ENCODE data around the gene SSTR5.

SSTR5 gene

DNA sequence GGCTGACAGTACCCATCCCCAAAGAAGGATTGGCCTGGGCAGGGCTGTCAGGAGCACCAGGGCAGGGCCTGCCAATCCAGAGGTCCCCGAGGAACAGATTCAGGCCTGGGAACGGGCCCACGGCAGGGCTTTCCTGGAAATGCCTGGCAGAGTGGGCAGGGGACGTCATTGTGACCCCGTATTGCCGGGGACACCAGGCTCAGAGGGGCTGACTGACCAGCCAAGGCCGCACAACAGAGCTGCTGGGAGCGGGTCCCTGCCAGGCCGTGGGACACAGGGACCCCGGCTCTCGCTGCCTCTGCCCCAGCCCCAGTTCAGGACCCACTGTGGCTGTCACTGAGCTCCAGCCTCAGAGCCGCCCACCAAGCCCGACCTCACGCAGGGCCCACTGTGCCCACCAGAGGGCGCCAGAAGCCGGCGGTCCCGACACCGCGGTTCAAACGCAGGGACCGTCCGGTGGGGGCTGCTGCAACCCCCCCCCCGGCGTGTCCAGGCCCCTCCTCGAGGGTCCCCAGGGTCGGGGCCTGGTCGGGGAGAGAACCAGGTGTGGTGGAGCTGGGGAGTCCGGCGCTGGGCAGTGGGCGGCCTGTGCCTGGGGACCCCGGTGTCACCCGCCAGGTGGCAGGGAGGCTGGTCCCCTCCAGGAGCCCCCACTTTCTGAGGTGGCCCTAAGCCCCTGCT, 15.2 kb upstream of the SSTR5 start:
- TF ChIP-seq, protein P1, sequence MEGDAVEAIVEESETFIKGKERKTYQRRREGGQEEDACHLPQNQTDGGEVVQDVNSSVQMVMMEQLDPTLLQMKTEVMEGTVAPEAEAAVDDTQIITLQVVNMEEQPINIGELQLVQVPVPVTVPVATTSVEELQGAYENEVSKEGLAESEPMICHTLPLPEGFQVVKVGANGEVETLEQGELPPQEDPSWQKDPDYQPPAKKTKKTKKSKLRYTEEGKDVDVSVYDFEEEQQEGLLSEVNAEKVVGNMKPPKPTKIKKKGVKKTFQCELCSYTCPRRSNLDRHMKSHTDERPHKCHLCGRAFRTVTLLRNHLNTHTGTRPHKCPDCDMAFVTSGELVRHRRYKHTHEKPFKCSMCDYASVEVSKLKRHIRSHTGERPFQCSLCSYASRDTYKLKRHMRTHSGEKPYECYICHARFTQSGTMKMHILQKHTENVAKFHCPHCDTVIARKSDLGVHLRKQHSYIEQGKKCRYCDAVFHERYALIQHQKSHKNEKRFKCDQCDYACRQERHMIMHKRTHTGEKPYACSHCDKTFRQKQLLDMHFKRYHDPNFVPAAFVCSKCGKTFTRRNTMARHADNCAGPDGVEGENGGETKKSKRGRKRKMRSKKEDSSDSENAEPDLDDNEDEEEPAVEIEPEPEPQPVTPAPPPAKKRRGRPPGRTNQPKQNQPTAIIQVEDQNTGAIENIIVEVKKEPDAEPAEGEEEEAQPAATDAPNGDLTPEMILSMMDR (conservative IDR thresholded peaks at IDR 0.05) = peak; percentile 82
- H3K27ac ChIP-seq = no peak overlapping the region

DNA sequence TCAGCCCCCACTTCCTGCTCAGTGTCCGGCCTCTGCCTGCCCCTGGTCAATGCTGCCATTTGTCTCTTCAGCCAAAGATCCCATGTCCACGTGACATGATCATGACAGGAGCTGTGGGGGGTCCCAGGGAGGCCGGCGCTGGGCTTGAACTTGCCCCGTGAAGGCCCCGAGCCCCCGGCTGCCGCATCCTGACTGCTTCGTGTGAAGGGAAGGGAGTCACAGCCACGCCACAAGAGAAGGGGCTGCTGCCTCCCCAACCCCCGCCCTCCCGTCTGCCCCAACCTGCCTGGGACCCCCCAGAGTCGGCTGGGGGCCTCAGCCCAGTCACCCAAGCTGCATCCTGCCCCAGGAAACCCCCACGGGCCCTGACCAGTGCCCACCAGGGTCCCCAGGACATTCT, 14.3 kb upstream of the SSTR5 start:
- TF ChIP-seq, protein P1 (conservative IDR thresholded peaks at IDR 0.05) = no peak
- H3K27ac ChIP-seq = no peak overlapping the region

DNA sequence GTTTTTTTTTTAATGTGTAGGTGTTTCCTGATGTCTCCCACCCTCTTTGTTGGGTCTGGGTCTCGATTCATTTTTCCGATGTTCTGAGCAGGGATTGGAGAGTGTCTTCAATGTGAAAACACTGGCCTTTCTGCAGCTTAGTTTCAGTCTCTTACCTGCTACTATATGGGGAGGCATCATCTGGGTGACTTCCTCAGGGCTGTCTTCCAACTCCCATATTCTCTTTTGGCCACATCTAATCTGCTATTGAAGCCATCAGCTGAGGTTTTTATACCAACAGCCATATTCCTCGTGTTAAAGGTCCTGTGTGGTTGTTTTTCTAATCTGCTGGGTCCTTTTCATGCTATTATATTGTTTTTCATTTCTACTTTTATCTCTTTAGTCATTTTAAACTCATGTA, 13.2 kb upstream of the SSTR5 start:
- H3K27ac ChIP-seq = no peak overlapping the region
- TF ChIP-seq, protein P1 (conservative IDR thresholded peaks at IDR 0.05) = no peak

DNA sequence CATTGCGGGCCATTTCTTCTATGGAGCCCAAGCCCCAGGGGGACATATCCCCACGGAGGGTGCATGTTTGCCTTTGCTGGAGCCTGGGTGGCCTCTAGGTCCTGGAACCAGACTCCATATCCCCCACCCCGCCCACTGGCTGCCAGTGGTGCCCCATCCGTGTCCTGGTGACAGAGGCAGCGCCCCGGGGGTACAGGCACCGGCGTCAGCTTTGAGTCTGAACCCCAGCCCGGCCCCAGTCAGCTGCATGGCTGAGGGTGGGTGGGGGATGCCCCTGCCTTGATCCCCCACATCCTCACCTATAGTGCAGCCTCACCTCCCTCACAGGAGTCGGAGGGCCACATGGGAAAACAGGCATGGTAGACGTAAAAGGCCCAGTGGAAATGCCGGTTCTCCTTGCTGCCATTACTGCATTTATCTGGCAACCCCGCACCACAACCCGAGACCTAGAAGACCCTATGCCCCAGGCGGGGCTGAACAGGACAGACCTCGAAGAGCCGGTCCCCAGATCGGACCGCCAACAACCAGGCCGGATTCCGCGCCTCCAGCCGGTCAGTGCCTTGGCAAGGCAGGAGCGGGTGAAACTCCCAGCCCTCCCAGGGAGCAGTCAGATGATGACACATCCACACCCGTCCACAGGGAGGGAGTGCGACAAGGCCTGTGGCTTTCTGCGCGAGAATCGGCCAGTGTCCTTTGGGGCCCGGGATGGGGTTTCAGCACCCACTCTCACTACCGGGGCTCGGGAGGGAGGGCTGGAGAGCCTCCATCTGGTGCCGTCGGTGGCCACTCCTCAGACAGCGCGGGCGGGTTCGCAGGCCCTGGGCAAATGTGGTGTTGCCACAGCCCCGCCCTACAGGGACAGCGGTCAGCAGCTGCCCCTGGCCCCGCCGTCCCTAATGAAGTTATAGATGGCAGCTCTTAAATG, 11.9 kb upstream of the SSTR5 start:
- TF ChIP-seq, protein P1 (conservative IDR thresholded peaks at IDR 0.05) = no peak
- no peak overlapping the region for H3K27ac ChIP-seq

DNA sequence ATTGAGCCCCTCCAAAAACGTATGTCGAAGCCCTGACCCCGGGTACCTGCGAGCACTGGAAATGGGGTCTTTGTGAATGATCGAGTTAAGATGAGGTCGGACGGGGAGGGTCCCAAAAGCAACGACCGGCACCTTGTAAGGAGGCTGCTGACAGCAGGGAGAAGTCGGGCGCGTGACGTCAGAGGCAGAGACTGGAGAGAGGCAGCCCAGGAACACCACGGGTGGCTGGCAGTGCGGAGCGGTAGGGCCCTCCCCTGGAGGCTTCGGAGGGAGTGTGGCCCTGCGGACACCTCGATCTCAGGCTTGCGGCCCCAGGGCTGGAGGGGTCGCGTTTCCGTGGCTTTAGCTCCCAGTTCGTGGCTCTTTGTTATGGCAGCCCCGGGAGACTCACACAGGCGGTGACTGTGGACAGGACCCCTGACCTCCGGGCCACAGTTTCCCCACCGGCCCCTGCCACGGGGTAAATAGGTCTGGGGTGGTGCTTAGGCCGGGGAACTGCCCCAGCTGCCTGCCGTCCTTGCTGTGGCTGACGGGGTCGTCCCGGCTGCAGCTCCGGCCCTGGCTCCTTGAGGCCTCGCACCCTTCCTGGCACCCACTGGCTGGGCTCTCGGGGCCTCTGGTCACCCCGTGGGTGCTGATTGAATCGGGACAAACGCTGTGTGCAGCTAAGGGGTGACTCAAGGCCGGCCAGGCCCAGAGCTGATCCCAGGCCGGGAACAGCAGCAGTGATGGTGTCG, 10.6 kb upstream of the SSTR5 start:
- TF ChIP-seq, protein P1 (conservative IDR thresholded peaks at IDR 0.05) = no peak
- H3K27ac ChIP-seq = no peak overlapping the region

DNA sequence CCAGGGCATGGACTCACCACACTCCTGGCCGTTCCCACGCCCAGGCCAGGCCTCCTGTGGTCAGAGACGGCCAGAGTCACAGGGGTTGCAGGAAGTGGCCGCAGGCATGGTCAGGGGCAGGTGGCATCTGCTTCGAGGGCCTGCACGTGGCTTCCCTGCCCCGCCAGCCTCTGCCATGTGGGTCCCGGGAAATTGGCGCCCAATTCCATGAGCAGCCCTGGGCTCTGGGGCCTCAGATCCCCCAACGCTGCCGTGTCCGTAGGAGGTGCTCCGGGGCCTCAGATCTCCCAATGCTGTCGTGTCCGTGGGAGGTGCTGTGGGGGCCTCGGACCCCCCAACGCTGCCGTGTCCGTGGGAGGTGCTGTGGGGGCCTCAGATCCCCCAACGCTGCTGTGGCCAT, 9.7 kb upstream of the SSTR5 start:
- TF ChIP-seq, protein P1 (conservative IDR thresholded peaks at IDR 0.05) = no peak
- H3K27ac ChIP-seq = no peak overlapping the region

DNA sequence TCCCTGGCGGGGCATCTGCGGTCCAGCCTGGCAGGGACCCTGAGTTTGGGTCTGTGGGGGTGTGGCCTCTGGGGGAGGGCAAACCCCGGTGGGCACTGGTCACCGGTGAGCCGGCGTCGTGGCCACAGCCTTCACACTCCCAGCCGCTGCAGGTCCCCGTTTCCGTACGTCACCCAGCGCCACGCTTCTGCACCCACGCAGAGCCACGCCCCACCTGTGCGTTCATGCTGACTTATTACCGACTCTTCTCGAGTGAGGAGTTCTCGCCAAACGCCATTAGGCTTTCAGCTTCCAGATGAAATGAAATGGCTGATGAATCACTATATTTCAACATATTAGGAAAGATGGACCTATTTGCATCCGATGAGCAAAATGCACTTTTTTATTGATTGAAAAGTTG, 8.8 kb upstream of the SSTR5 start:
- H3K27ac ChIP-seq = no peak overlapping the region
- TF ChIP-seq, protein P1 (conservative IDR thresholded peaks at IDR 0.05) = no peak

Measured in VCaP (cell line).